ENCODE measurements around the gene SULT6B1.
"Not testable (repeated sequence)": the region's sequence is repeated elsewhere in the genome, so short reads cannot be mapped to it uniquely, and the experiment has no call there.

The SULT6B1 gene

GRCh38 chr2:37188570-37188969 lies at the start of gene SULT6B1:
TSS of gene SULT6B1 (minus strand) at chr2:37188670. CDS start at chr2:37188640, 30 bp downstream.
- no peak for DNase-seq (ENCODE audit: low read depth)

- DNase-seq (ENCODE audit: low read depth) = peak; percentile 14
Measured at GRCh38 chr2:37232131-37232933, 43.9 kb upstream of the SULT6B1 start.

GRCh38 chr2:37231241-37232130 lies 43.0 kb upstream of the SULT6B1 start, which contains the start of the genes CEBPZ and NDUFAF7:
TSS of gene CEBPZ (minus strand) at chr2:37231596. CDS start at chr2:37231567, 29 bp downstream.
TSS of gene NDUFAF7 (plus strand) at chr2:37231658. CDS start at chr2:37231706, 48 bp downstream.
- DNase-seq (ENCODE audit: low read depth) = peak; percentile 81

- no peak for DNase-seq (ENCODE audit: low read depth)
Measured at GRCh38 chr2:37230581-37230980, 42.1 kb upstream of the SULT6B1 start.

GRCh38 chr2:37228788-37229187 lies 40.3 kb upstream of the SULT6B1 start:
- DNase-seq (ENCODE audit: low read depth) = no peak

GRCh38 chr2:37226863-37227262 lies 38.4 kb upstream of the SULT6B1 start:
- DNase-seq (ENCODE audit: low read depth) = no peak

- not testable (repeated sequence) for DNase-seq (ENCODE audit: low read depth)
Measured at GRCh38 chr2:37225129-37225528, 36.7 kb upstream of the SULT6B1 start.

- DNase-seq (ENCODE audit: low read depth) = no peak
Measured at GRCh38 chr2:37224063-37224462, 35.6 kb upstream of the SULT6B1 start.

GRCh38 chr2:37223131-37223530 lies 34.7 kb upstream of the SULT6B1 start:
- DNase-seq (ENCODE audit: low read depth) = no peak

GRCh38 chr2:37219046-37219445 lies 30.6 kb upstream of the SULT6B1 start:
- DNase-seq (ENCODE audit: low read depth) = no peak

- no peak for DNase-seq (ENCODE audit: low read depth)
Measured at GRCh38 chr2:37215250-37215649, 26.8 kb upstream of the SULT6B1 start.

- no peak for DNase-seq (ENCODE audit: low read depth)
Measured at GRCh38 chr2:37211939-37212338, 23.5 kb upstream of the SULT6B1 start.

- DNase-seq (ENCODE audit: low read depth) = no peak
Measured at GRCh38 chr2:37211212-37211611, 22.7 kb upstream of the SULT6B1 start.

GRCh38 chr2:37206760-37207159 lies 18.3 kb upstream of the SULT6B1 start:
- not testable (repeated sequence) for DNase-seq (ENCODE audit: low read depth)

- DNase-seq (ENCODE audit: low read depth) = no peak
Measured at GRCh38 chr2:37205689-37206341, 17.3 kb upstream of the SULT6B1 start.

- not testable (repeated sequence) for DNase-seq (ENCODE audit: low read depth)
Measured at GRCh38 chr2:37205071-37205661, 16.7 kb upstream of the SULT6B1 start.

- DNase-seq (ENCODE audit: low read depth) = no peak
Measured at GRCh38 chr2:37203708-37204107, 15.2 kb upstream of the SULT6B1 start.

GRCh38 chr2:37201766-37202165 lies 13.3 kb upstream of the SULT6B1 start:
- no peak for DNase-seq (ENCODE audit: low read depth)

GRCh38 chr2:37201208-37201607 lies 12.7 kb upstream of the SULT6B1 start:
- no peak for DNase-seq (ENCODE audit: low read depth)

- DNase-seq (ENCODE audit: low read depth) = no peak
Measured at GRCh38 chr2:37198681-37199065, 10.2 kb upstream of the SULT6B1 start.

GRCh38 chr2:37196320-37197195 lies 8.1 kb upstream of the SULT6B1 start, which contains the start of gene CEBPZOS:
TSS of gene CEBPZOS (plus strand) at chr2:37196496. CDS start at chr2:37199705, 3,209 bp downstream.
- peak; percentile 46 for DNase-seq (ENCODE audit: low read depth)
